Mesendoderm (in vitro differentiated cells): ENCODE measurements around the gene CAPN8.

Experiments used
- DNase-seq: peaks from one replicate; pipeline ENCODE4 v3.0.0; 2013
- H2AK5ac ChIP-seq: 2 replicates; pipeline ENCODE4 v1.6.1; 2013; ENCODE audit warnings: low read length, inconsistent platforms
- H2BK120ac ChIP-seq: 2 replicates; pipeline ENCODE4 v1.6.1; 2013; ENCODE audit warnings: low read depth, mild to moderate bottlenecking, low read length, moderate library complexity, mixed read lengths
- H2BK15ac ChIP-seq: replicated peaks from 2 replicates; pipeline ENCODE4 v1.6.1; 2013; ENCODE audit warnings: low read depth, mild to moderate bottlenecking, moderate library complexity
- H2BK5ac ChIP-seq: 2 replicates; pipeline ENCODE4 v1.6.1; 2013; ENCODE audit warnings: low read length, inconsistent platforms
- H3K18ac ChIP-seq: 2 replicates; pipeline ENCODE4 v1.6.1; 2013; ENCODE audit warnings: mild to moderate bottlenecking, low read length, mixed read lengths
- H3K23ac ChIP-seq: one replicate; pipeline ENCODE4 v1.6.1; 2013; ENCODE audit warnings: low read length
- H3K27ac ChIP-seq: 2 replicates; pipeline ENCODE4 v1.5.1; 2013; ENCODE audit warnings: low read depth, mild to moderate bottlenecking, inconsistent platforms, low read length, moderate library complexity
- H3K27me3 ChIP-seq: 2 replicates; pipeline ENCODE4 v1.6.1; 2013; ENCODE audit warnings: low read length, control low read depth, mild to moderate bottlenecking, inconsistent platforms; ENCODE audit not compliant: insufficient read depth, poor library complexity
- H3K36me3 ChIP-seq: 2 replicates; pipeline ENCODE4 v1.6.1; 2013; ENCODE audit warnings: low read length, inconsistent platforms; ENCODE audit not compliant: control insufficient read depth, insufficient read depth
- H3K4ac ChIP-seq: one replicate; pipeline ENCODE4 v1.6.1; 2013; ENCODE audit warnings: low read depth, mild to moderate bottlenecking, low read length, moderate library complexity
- H3K4me1 ChIP-seq: 2 replicates; pipeline ENCODE4 v1.6.1; 2013; ENCODE audit warnings: low read depth, low read length, inconsistent platforms; ENCODE audit not compliant: control insufficient read depth
- H3K4me2 ChIP-seq: 2 replicates; pipeline ENCODE4 v1.6.1; 2013; ENCODE audit warnings: low read length
- H3K4me3 ChIP-seq: 2 replicates; pipeline ENCODE4 v1.5.1; 2013; ENCODE audit warnings: mild to moderate bottlenecking, low read length
- H3K56ac ChIP-seq: one replicate; pipeline ENCODE4 v1.6.1; 2013; ENCODE audit warnings: low read length
- H3K79me1 ChIP-seq: 2 replicates; pipeline ENCODE4 v1.6.1; 2013; ENCODE audit warnings: low read length, inconsistent platforms
- H3K79me2 ChIP-seq: 2 replicates; pipeline ENCODE4 v1.6.1; 2013; ENCODE audit warnings: mild to moderate bottlenecking, low read length; ENCODE audit not compliant: control insufficient read depth, insufficient read depth
- H3K9ac ChIP-seq: 2 replicates; pipeline ENCODE4 v1.6.1; 2013; ENCODE audit warnings: low read length, inconsistent platforms
- H4K5ac ChIP-seq: one replicate; pipeline ENCODE4 v1.6.1; 2013; ENCODE audit warnings: low read length
- H4K8ac ChIP-seq: one replicate; pipeline ENCODE4 v1.6.1; 2013; ENCODE audit warnings: low read depth, mild to moderate bottlenecking, control low read depth, low read length, moderate library complexity
- WGBS: extraction: QIAGEN DNeasy Blood & Tissue Kit; methylation state at CpG from one replicate; pipeline ENCODE4 v1.1.7; 2013; ENCODE audit warnings: low lambda C conversion rate, missing lambda C conversion rate; ENCODE audit not compliant: insufficient coverage; ENCODE audit errors: extremely low coverage; 5-methylcytosine and 5-hydroxymethylcytosine counted together

The CAPN8 gene

DNA sequence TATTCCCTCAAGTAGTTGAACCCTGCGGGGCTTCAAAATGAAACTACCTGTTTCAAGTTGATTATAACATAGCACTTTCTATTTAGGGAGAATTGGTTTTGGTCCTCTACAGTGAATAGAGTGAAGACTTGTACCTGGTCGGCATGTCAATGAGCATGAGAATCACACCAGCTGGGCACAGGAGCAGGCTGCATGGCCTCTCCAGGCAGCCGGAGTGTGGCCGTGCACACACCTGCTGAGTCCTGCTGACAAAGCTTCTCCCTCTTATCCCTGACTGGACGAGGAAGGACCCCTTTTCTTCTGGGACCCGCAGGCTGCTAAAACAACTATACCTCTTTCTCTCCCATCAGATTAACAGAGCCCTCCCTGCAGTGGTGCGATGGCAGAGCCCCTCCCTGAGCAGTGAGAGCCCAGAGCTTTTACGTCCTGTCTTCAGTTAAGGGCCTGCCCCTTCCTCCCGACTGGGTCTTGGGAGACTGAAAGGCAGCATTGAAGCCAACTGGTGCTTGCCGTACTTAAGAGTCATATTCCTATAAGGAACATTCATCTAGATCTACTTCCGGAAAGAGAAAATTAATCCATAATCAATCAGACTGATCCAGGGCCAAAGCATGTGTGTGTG is 124.9 kb downstream of the CAPN8 start:
- Histone ChIP-seq H3K4me2 (no peak overlapping the region), H3K27ac (no peak overlapping the region), H3K4me3 (no peak overlapping the region), H3K27me3 (no peaks in the 10 kb centered on the region), H3K56ac (no peak overlapping the region), H4K8ac (no peak overlapping the region), H3K79me2 (no peaks in the 10 kb centered on the region), H2BK120ac (no peak overlapping the region), H2BK15ac (no peak overlapping the region), H3K4me1 (no peaks in the 10 kb centered on the region), H3K36me3 (no peaks in the 10 kb centered on the region), H3K79me1 (no peaks in the 10 kb centered on the region), H3K9ac (no peak overlapping the region), H3K4ac (no peak overlapping the region), H3K23ac (no peak overlapping the region), H2AK5ac (no peak overlapping the region), H3K18ac (no peak overlapping the region), H4K5ac (no peak overlapping the region), H2BK5ac (no peak overlapping the region)
- no CpG with 5 or more reads among the region's 11 CpGs for WGBS
- no peak for DNase-seq

DNA sequence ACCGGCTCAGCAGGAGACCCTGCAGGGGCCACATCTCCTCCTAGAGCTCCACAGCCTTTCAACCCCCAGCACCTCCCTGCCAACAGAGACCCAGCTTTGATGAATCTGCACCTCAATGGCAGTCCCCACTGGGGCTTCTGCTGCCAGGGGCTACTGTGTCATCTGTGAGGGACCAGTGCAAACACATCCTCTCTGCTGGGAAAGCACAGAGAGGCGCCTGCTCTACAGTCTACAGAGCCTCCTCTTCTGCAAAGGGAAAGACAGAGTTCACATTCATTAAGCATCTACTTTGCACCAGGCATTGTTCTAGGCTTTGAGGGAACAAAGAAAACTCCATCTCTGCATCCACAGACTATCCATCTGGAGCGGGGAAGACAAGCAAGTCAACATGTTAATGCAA is 125.8 kb downstream of the CAPN8 start:
- H3K27me3 ChIP-seq, result no peaks in the 10 kb centered on the region
- no peak overlapping the region for H2BK15ac ChIP-seq
- no peak overlapping the region for H3K4me3 ChIP-seq
- no peaks in the 10 kb centered on the region for H3K79me2 ChIP-seq
- H3K4ac ChIP-seq, result no peak overlapping the region
- no peak overlapping the region for H2AK5ac ChIP-seq
- DNase-seq, result no peak
- no peak overlapping the region for H3K23ac ChIP-seq
- no peak overlapping the region for H2BK120ac ChIP-seq
- no peak overlapping the region for H3K9ac ChIP-seq
- no peaks in the 10 kb centered on the region for H3K36me3 ChIP-seq
- no peak overlapping the region for H2BK5ac ChIP-seq
- H3K4me2 ChIP-seq, result no peak overlapping the region
- no peak overlapping the region for H3K56ac ChIP-seq
- no peak overlapping the region for H3K18ac ChIP-seq
- H4K8ac ChIP-seq, result no peak overlapping the region
- H4K5ac ChIP-seq, result no peak overlapping the region
- WGBS, result no CpG with 5 or more reads among the region's 3 CpGs
- no peaks in the 10 kb centered on the region for H3K79me1 ChIP-seq
- H3K27ac ChIP-seq, result no peak overlapping the region
- no peaks in the 10 kb centered on the region for H3K4me1 ChIP-seq

DNA sequence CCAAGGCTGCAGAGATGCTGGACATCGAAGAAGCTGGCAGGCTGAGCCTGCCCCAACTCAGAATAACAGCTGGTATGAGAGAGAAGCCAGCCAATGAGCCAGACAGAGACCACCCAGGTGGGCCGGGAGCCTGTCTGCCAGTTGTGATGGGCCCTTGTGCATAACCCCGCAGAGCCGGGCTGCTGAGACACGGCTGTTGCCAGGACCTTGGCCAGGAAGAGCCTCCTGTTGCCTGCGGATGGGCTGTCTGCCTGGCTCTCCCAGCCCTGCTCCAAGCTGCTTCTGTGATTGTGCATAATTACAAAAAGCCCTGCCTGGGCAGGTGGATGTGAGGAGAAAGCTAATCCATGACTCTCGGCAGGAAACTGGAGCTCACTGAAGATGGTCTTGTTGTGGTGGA is 126.5 kb downstream of the CAPN8 start:
- no CpG with 5 or more reads among the region's 7 CpGs for WGBS
- H3K27me3 ChIP-seq, result no peaks in the 10 kb centered on the region

DNA sequence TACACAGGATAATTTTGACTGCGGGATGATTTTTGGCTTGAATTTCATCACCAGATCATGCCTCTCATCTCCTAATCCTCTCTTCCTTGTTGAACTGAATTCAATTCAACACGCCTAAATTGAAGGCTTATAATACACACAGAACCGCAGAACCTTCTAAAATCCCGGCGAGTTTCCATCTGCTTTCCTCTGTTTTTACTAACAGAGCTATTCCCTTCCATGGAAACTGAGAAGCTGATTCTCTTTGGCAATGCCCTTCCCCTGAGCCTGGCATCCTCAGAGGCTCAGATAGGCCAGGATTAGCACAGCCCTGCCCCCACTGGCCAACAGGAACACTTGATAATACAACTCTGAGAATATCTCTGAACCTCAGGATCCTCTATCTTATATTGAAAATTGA is 130.2 kb downstream of the CAPN8 start:
- no peaks in the 10 kb centered on the region for H3K27me3 ChIP-seq
- no peaks in the 10 kb centered on the region for H3K4me1 ChIP-seq
- no peaks in the 10 kb centered on the region for H3K79me2 ChIP-seq
- H3K4me3 ChIP-seq, result no peak overlapping the region
- H2BK15ac ChIP-seq, result no peak overlapping the region
- H3K56ac ChIP-seq, result no peak overlapping the region
- H2AK5ac ChIP-seq, result no peak overlapping the region
- H3K9ac ChIP-seq, result no peak overlapping the region
- no peak overlapping the region for H3K27ac ChIP-seq
- no peak overlapping the region for H3K4ac ChIP-seq
- H4K8ac ChIP-seq, result no peak overlapping the region
- no peak overlapping the region for H2BK120ac ChIP-seq
- no peak overlapping the region for H3K4me2 ChIP-seq
- no peak overlapping the region for H2BK5ac ChIP-seq
- H4K5ac ChIP-seq, result no peak overlapping the region
- H3K79me1 ChIP-seq, result no peaks in the 10 kb centered on the region
- no peak overlapping the region for H3K23ac ChIP-seq
- WGBS, result no CpG with 5 or more reads among the region's 5 CpGs
- no peaks in the 10 kb centered on the region for H3K36me3 ChIP-seq
- DNase-seq, result no peak
- no peak overlapping the region for H3K18ac ChIP-seq

More for the DNA sequence above, 126.5 kb downstream of the CAPN8 start:
- H3K4me1 ChIP-seq, result no peaks in the 10 kb centered on the region
- no peak overlapping the region for H3K56ac ChIP-seq
- no peaks in the 10 kb centered on the region for H3K79me1 ChIP-seq
- no peak overlapping the region for H4K8ac ChIP-seq
- H3K36me3 ChIP-seq, result no peaks in the 10 kb centered on the region
- no peak overlapping the region for H3K4ac ChIP-seq
- no peak overlapping the region for H4K5ac ChIP-seq
- H3K23ac ChIP-seq, result no peak overlapping the region
- no peak overlapping the region for H2BK5ac ChIP-seq
- H3K79me2 ChIP-seq, result no peaks in the 10 kb centered on the region
- no peak overlapping the region for H3K4me2 ChIP-seq
- H2BK15ac ChIP-seq, result no peak overlapping the region
- no peak overlapping the region for H2AK5ac ChIP-seq
- no peak overlapping the region for H3K9ac ChIP-seq
- no peak overlapping the region for H3K18ac ChIP-seq
- H3K27ac ChIP-seq, result no peak overlapping the region
- H2BK120ac ChIP-seq, result no peak overlapping the region
- no peak overlapping the region for H3K4me3 ChIP-seq
- DNase-seq, result no peak

DNA sequence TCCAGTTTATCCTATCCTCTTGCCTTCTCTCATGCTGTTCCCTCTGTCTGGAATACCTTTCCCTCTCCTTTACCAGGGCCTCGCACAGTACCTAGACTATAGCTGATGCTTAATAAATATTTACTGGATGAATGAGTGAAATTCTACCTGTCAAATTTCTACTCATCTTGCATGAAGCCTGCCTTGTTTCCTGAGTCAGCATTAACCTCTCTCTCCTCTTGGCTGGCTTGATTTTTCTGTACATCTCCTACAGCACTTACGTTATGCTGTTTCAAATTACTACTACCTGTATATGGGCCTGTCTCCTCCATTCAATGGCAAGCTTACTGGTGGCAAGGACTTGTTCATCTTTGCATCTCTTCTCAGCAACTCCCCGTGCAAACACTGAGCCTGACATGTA is 130.8 kb downstream of the CAPN8 start:
- Histone ChIP-seq H3K4me3 (no peak overlapping the region), H3K4ac (no peak overlapping the region), H2BK15ac (no peak overlapping the region), H3K4me1 (no peaks in the 10 kb centered on the region), H4K8ac (no peak overlapping the region), H3K9ac (no peak overlapping the region), H3K36me3 (no peaks in the 10 kb centered on the region), H3K56ac (no peak overlapping the region), H4K5ac (no peak overlapping the region), H3K79me2 (no peaks in the 10 kb centered on the region), H2BK120ac (no peak overlapping the region), H2AK5ac (no peak overlapping the region), H3K79me1 (no peaks in the 10 kb centered on the region), H3K27ac (no peak overlapping the region), H3K18ac (no peak overlapping the region), H3K27me3 (no peaks in the 10 kb centered on the region), H2BK5ac (no peak overlapping the region), H3K4me2 (no peak overlapping the region), H3K23ac (no peak overlapping the region)
- no CpG with 5 or more reads among the region's 3 CpGs for WGBS
- no peak for DNase-seq

DNA sequence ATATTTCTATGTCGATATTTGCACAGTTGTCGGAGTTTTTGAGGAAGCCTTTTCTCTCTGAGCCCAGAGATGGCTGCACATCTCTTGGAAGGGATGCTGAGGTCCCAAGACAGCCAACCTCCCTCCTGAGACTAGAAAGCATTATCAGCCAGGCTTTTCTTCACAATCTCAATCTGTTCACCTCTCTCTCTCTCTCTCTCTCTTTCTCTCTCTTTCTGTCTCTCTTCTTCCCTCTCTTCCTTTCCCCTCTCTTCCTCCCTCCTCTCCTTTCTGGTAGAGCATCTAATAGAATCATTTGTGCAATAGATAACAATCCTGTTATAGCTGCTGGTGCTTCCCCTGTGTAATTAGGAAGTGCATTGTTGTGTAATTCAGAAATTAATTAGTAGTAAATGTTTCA is 131.8 kb downstream of the CAPN8 start:
- Histone ChIP-seq H3K18ac (no peak overlapping the region), H3K4ac (no peak overlapping the region), H4K5ac (no peak overlapping the region), H3K4me1 (no peaks in the 10 kb centered on the region), H2BK5ac (no peak overlapping the region), H3K4me3 (no peak overlapping the region), H2AK5ac (no peak overlapping the region), H3K56ac (no peak overlapping the region), H3K27ac (no peak overlapping the region), H2BK120ac (no peak overlapping the region), H2BK15ac (no peak overlapping the region), H3K9ac (no peak overlapping the region), H3K79me2 (no peaks in the 10 kb centered on the region), H4K8ac (no peak overlapping the region), H3K79me1 (no peaks in the 10 kb centered on the region), H3K4me2 (no peak overlapping the region), H3K36me3 (no peaks in the 10 kb centered on the region), H3K27me3 (no peaks in the 10 kb centered on the region), H3K23ac (no peak overlapping the region)
- no CpG with 5 or more reads among the region's 2 CpGs for whole genome bisulfite sequencing
- no peak for DNase-seq
